Sciatic nerve (tissue), 2 donors: Measurements from ENCODE around the gene STPG2. TPM values are rescaled to one million over a fixed set of nuclear protein-coding genes. Genes with fewer than 3 reads are reported as not detected.

Source experiments
- ATAC-seq: fragments of 200-7000 bp; cut with Tn5 transposase; one replicate; pipeline ENCODE4 v1.9.1; 2020; ENCODE audit warnings: mild to moderate bottlenecking, moderate library complexity
- DNase-seq: peaks from one replicate; pipeline ENCODE4 v3.0.0-alpha.2; 2020; ENCODE audit warnings: low spot score
- intact Hi-C: fragments of 100-400 bp; cut with DNase I; formaldehyde crosslinking; loops from one replicate; pipeline ENCODE4 v1.14.2; 2022
- total RNA-seq: library from RNA; stranded (reverse); fragmentation: NEBNext Ultra II Directional; extraction: Animal tissue kit (Norgen Biotek cat#: 25700); gene quantifications from one replicate; pipeline ENCODE4 v1.2.1, GENCODE V29; 2021
- donor health status: DM: no; HTN: no; CAD: no.
- donor health status: DM: no; HTN: no; CAD: no.

The STPG2 gene
- total RNA-seq, 1 donor from 2014 or later, result 1.5 TPM

DNA sequence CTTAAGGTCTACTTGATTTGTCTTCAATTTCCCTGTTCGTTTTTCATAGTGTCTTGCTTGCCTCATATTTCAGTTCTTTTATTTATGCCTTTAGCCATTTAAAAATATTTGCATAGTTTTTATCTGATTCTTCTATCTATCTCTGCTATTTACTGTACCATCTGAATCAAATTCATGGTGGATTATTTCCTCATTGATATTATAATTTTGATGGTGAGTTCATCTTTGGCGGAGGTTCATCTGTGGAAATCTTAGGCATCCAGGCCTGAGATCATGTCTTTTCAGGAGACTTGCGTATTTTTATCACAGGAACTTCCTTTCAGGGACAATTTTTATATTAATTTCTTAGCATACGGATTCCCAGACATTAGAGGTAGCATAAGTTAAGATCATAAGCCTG lies 275.2 kb downstream of the STPG2 start:
- ATAC-seq (no peak), DNase-seq (no peak)
- intact Hi-C loops, result no loop called here

DNA sequence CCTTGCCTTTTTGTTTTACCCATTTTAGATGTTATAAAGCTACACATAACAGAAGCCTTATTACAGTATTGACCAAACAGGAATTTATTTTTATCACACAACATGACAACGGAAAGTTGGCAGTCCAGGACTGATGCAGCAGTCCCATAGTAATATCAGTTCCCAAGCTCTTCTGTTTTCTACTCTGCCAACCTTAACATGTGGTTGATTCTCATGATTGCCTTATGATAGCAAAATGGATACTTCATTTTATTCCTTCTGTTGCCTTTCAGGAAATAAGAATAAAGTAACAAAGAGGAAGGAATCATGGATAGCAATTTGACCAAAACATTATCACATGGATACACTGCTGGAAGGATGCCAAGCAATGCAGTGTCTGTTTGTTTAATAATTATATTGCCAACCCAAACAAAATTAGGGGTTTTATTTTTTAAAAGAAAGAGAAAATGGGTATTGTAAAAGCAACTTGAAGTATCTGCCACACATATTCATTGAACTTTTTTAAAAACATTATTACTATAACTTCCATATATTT lies 275.7 kb downstream of the STPG2 start:
- DNase-seq (no peak), ATAC-seq (no peak)
- intact Hi-C loops, result no loop called here

DNA sequence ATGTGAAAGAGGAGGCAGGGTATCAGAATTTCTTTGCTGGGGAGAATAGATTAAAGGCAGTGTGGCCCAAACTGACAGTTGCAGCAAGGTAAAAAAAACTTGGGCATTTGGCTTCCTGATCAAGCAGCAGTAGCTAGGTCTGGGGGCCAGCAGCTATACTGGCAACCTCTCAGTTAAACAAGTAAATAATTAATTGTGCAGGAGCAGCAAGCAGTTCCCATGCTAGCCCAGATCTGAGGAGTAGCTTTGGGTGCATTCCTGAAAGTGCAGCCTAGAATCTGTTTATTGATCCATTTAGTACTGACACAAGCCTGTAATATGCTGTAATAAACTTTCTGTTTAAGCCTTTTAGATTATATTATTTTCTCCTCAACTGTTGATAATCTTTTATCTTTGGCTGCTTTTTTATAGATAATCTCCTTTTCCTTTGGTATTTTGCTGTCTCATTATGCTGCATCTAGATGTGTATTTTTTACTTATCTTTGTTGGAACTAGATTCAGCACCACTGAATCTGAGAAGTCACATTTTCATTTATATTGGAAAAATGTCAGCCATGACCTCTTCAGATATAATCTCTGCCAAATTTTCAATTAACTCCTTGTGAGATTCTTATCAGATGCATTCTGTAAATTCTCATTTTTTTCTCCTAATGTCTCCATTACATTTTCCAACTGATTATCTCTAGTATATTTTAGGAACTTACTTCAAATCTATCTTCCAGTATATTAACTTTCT lies 276.3 kb downstream of the STPG2 start:
- no peak for DNase-seq
- intact Hi-C loops, result no loop called here
- ATAC-seq, result no peak

- ATAC-seq (no peak), DNase-seq (no peak)
- intact Hi-C loops, result no loop called here
Measured at GRCh38 chr4:97851115-97851514, 292.2 kb downstream of the STPG2 start.

- DNase-seq (no peak), ATAC-seq (no peak)
- intact Hi-C loops, result no loop called here
Measured at GRCh38 chr4:97845758-97846157, 297.5 kb downstream of the STPG2 start.

DNA sequence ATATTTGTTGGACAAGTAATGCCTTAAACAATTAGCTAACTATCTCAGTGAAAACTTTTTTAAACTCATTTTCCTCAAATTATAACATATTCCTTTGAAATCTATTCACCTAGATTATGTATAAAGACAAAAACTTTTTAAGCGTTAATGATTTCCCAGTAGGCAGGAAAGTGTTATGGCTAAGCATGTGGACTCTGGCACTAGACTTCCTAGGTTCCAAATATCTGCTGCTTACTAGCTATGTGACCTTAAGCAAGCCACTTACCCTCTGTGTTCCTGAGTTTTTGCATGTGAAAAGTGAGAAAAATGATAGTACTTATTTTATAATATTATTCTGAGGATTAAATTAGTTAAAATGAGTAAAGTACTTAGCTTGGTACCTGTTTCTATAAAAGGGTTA lies 301.8 kb downstream of the STPG2 start:
- no peak for ATAC-seq
- intact Hi-C loops, result no loop called here
- DNase-seq, result no peak

GRCh38 chr4:97836662-97837061 lies 306.6 kb downstream of the STPG2 start:
- DNase-seq (no peak), ATAC-seq (no peak)
- intact Hi-C loops, result no loop called here

DNA sequence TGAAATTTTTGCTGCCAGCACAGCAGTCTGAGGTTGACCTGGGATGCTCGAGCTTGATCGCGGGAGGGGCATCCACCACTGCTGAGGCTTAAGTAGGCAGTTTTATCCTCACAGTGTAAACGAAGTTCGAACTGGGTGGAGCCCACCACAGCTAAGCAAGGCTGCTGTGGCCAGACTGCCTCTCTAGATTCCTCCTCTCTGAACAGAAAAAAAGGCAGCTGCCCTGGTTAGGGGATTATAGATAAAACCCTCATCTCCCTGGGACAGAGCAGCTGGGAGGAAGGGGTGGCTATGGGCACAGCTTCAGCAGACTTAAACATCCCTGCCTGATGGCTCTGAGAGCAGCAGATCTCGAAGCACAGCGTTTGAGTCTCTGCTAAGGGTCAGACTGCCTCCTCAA lies 314.6 kb downstream of the STPG2 start:
- DNase-seq (no peak), ATAC-seq (no peak)
- intact Hi-C loops, result no loop called here

- ATAC-seq, result no peak
Measured at GRCh38 chr4:97819294-97819693, 324.0 kb downstream of the STPG2 start.

DNA sequence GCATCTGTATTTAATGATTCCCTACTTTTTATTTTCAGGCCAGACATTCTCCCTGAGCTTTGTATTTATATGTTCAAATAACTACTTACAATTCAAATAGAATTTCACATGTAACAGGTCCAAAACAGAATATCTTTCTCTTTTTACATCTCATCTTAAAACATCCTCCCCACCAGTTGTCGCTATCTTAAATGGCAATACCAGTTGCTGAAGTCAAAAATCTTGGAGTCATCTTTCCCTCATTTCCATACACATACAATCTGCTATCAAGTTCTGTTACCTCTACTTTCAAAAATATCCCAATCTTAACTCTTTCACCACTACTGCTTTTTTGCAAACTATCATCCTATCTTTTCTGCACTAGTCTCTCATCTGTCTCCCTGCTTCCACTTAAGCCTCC lies 330.5 kb downstream of the STPG2 start:
- DNase-seq (no peak), ATAC-seq (no peak)
- intact Hi-C loops, result no loop called here

More at GRCh38 chr4:97819294-97819693, 324.0 kb downstream of the STPG2 start:
- DNase-seq, result no peak
- intact Hi-C loops, result no loop called here

GRCh38 chr4:97786306-97786920 lies 356.9 kb downstream of the STPG2 start:
- ATAC-seq (no peak), DNase-seq (no peak)
- intact Hi-C loops, result no loop called here

DNA sequence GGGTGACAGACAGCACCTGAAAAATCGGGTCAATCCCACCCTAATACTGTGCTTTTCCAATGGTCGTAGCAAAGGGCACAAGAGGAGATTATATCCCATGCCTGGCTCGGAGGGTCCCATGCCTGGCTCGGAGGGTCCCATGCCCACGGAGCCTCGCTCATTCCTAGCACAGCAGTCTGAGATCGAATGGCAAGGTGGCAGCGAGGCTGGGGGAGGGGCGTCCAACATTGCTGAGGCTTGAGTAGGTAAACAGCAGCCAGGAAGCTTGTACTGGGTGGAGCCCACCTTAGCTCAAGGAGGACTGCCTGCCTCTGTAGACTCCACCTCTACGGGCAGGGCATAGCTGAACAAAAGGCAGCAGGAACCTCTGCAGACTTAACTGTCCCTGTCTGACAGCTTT lies 365.1 kb downstream of the STPG2 start:
- DNase-seq, result no peak
- intact Hi-C loops, result no loop called here
- ATAC-seq, result no peak

DNA sequence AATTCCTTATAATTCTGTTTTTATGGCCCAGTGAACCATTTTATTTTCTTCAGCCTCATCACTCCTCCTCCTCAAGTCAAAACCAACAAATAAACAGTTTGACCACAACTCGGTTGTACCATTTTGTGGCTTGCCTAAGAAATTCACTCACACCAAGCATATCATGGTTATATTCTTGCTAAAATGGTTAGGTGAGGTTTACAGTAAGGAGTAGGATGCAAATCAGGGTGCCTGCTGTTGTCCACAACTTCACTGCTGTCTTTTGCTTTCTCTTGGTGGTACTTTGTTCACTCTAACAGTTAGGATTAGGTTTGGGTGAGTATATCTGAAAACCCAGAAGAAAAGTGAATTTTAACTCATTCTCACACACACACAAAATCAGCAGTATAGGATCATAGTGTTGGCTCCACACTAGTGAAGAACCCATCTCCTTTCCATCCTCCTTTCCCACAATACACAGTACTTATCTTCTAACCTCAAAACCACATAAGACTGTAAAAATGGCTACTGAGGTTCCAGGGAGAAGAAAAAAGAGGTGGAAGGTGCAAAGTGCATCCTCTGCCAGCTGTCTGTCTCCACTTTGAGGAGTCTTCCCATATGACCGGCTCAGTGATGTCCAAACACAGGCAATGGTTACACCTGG lies 368.8 kb downstream of the STPG2 start:
- intact Hi-C loops, result no loop called here
- DNase-seq (no peak), ATAC-seq (no peak)

- DNase-seq (no peak), ATAC-seq (no peak)
- intact Hi-C loops, result no loop called here
Measured at GRCh38 chr4:97770222-97770621, 373.1 kb downstream of the STPG2 start.

DNA sequence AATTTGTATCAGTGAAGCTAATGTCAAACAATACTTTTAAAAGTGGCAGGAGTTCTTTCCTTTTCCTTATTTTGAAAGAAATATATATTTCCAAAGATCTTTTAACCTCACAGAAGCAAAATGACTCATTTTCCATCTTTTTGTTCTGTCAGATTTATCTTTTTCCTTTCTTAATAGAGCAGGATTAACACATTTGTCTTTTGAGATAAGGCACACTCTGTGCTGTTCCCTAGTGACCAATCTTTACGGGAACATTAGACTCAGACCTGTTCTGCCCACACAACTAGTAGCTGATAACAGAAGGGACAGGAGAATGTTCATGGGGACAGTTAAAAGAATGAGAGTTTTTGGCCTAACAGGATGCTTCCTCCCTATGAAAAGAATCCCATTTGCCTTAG lies 381.2 kb downstream of the STPG2 start:
- no peak for ATAC-seq
- intact Hi-C loops, result no loop called here
- no peak for DNase-seq

- intact Hi-C loops, result no loop called here
- ATAC-seq (no peak), DNase-seq (no peak)
Measured at GRCh38 chr4:97761445-97762114, 381.7 kb downstream of the STPG2 start.

DNA sequence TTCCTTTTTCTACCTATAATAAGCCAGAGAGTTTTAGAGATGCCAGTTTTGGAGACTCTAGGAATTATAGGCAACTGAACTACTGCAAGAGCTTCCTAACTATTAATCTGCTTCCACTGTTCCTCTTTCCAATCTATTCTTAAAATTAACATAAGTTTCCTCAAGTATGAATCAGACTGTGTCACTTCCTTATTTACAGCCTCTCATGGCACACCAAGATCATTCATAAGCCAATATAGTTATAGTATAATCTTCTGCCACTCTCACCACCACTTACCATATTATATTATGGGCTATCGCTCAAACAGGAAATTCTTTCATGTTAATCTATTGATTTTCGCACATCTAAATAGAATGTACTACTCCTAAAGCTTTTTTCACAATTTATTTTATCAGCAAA lies 383.5 kb downstream of the STPG2 start:
- no peak for ATAC-seq
- no peak for DNase-seq
- intact Hi-C loops, result no loop called here

GRCh38 chr4:97752599-97752998 lies 390.7 kb downstream of the STPG2 start:
- DNase-seq, result no peak

DNA sequence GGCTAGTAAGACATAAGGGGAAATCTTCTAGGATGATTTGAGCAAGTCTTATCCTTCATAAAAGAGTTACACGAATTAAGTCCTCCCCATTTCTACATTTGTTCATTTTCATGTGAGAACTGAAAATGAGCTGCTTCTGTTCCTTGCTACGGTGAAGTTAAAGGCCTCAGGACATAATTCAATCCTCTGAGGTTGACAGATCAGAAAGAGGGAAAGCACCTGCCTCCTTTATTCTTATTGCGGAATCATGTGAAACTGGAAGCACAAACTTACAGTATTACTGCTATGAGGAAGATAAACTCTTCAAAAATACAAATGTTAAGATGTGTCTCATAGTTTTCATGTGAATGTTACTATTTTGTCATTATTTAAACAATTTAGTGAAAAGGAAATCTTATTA lies 395.3 kb downstream of the STPG2 start:
- no peak for DNase-seq
- ATAC-seq, result no peak
- intact Hi-C loops, result no loop called here

More at GRCh38 chr4:97752599-97752998, 390.7 kb downstream of the STPG2 start:
- intact Hi-C loops, result no loop called here
- no peak for ATAC-seq
